Muscle layer of duodenum (tissue), 2 donors: ENCODE data around the gene CCDC97.

Experiments used
- H3K27ac ChIP-seq: one replicate; pipeline ENCODE4 v1.7.0; 2013; ENCODE audit warnings: mild to moderate bottlenecking, low read length
- H3K27me3 ChIP-seq: one replicate; pipeline ENCODE4 v1.7.0; 2013; ENCODE audit warnings: low read depth, mild to moderate bottlenecking, control low read depth, low read length
- H3K36me3 ChIP-seq, 2 donors: one replicate each; pipeline ENCODE4 v1.7.0; 2013; ENCODE audit warnings: low read length in 2 of 2, control low read depth in 1 of 2, mild to moderate bottlenecking in 1 of 2; ENCODE audit not compliant: insufficient read depth in 2 of 2, control insufficient read depth in 1 of 2
- H3K4me1 ChIP-seq, 2 donors: one replicate each; pipeline ENCODE4 v1.7.0; 2013; ENCODE audit warnings: low read length in 2 of 2, mild to moderate bottlenecking in 2 of 2, control low read depth in 1 of 2, moderate library complexity in 1 of 2; ENCODE audit not compliant: insufficient read depth in 2 of 2, control insufficient read depth in 1 of 2
- H3K4me3 ChIP-seq, 2 donors: one replicate each; pipeline ENCODE4 v1.7.0; 2013; ENCODE audit warnings: low read length in 2 of 2, low read depth in 1 of 2, mild to moderate bottlenecking in 1 of 2
- H3K9me3 ChIP-seq, 2 donors: one replicate each; pipeline ENCODE4 v1.7.0; 2013; ENCODE audit warnings: low read length in 2 of 2, control low read depth in 1 of 2, mild to moderate bottlenecking in 1 of 2; ENCODE audit not compliant: control insufficient read depth in 1 of 2
- donor health status: healthy.

Gene CCDC97

DNA sequence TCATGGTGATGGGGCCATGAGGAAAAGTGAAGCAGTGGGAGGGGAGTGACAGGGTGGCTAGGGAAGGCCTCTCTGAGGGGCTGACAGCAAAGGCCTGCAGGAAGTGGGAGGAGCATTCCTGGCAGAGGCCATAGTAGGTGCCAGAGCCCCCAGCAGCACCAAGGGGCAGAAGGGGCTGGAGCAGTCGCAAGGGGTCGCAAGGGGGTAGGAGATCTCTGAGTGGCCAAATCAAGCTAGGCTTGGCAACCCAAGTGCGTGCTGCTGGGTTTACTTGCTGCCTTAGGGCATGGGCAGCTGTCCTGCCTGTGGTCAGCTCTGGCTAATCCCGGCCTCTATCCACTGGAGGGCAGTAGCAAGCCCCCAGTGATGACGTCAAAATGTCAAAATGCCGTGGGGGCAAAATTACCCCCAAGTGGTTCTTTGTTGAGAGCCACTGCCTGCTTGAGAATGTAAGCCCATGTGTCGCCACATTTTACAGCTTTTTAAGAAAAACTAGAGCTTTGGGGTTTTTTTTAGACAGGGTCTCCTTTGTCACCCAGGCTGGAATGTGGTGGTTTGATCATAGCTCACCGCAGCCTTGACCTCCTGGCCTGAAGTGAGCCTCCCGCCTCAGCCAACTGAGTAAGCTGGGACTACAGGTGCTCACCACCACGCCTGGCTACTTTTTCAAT, 11.8 kb downstream of the CCDC97 start:
- Histone ChIP-seq H3K4me3 (no peak overlapping the region), H3K9me3 (no peaks in the 10 kb centered on the region), H3K4me1 (peaks cover 25 to 53% of the 10 kb centered on the region in 2 donors), H3K27ac (peak overlapping the region; percentile 67), H3K27me3 (no peaks in the 10 kb centered on the region), H3K36me3 (peaks cover 34 to 67% of the 10 kb centered on the region in 2 donors)

DNA sequence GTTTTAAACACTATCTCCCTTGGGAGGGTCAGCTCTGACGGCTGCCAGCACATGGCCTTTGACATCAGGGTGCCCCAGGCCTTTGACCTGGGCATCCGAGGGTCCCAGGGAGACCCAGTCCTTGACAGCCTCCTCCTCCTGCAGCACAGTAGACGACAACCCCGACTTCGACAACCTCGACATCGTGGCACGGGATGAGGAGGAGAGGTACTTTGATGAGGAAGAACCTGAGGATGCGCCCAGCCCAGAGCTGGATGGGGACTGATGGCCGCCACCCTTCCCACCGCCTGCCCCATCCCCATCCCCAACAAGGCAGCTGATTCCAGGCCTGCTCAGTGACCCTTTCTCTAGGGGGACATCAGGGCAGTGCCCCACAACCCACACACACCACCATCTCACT, 12.5 kb downstream of the CCDC97 start:
- Histone ChIP-seq H3K4me1 (peaks cover 25 to 53% of the 10 kb centered on the region in 2 donors), H3K36me3 (peaks cover 27 to 61% of the 10 kb centered on the region in 2 donors), H3K27ac (peak overlapping the region; percentile 67), H3K4me3 (no peak overlapping the region), H3K27me3 (no peaks in the 10 kb centered on the region), H3K9me3 (no peaks in the 10 kb centered on the region)

DNA sequence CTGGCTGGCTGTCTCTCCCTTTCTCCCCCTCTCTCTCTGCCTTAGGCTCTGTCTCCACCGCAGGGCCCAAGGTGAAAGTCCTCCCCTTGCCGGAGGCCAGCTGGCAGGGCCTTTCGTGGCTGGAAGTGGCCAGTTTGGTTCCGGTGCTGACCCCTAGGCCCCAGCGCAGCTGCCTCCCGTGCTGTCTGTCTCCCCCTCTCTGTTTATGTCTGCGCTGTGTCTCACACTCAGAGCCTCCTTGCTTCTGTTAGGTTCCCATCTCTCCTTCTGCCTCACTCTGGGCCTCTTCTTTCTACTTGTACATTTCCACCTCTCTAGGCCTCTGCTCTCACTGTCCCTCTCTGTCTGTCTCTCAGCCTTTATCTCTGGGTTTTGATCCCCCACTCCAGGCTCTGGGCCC, 13.1 kb downstream of the CCDC97 start:
- H3K27me3 ChIP-seq = no peaks in the 10 kb centered on the region
- H3K36me3 ChIP-seq = peaks cover 27 to 59% of the 10 kb centered on the region in 2 donors
- H3K27ac ChIP-seq = peak overlapping the region; percentile 67
- no peaks in the 10 kb centered on the region for H3K9me3 ChIP-seq
- peaks cover 27 to 54% of the 10 kb centered on the region in 2 donors for H3K4me1 ChIP-seq
- H3K4me3 ChIP-seq = no peak overlapping the region

DNA sequence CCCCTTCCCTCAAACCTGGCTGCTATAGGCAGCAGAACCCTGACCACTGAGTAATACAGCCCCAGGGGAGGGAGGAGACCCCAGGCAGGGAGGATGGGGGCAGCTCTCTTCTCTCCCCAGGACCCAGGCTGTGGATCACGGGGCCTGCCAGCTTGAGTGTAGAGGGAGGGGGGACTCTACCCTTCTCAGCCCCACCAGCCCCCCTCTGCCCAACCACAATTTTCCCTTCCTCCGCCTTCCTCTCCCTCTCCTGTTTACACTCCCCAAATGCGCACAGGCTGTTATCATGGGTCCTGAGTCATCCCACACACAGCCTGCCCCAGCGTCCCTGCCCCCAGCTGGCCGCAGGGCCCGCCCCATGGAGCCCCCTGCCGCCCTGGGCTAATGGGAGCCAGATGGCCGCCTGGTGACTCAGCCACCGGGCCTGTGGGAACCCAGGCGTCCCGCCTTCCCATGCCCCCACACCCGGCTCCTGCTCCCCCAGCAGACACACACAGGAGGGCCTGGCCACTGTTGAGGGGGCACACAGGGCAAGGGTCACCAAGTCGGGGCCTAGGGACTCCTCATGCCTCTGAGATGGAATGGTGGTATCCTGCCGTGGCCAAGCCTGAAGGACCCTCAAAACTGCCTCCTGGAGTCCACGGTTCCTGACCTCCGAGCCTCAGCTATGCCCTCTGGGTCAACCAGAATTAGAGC, 13.6 kb downstream of the CCDC97 start:
- Histone ChIP-seq H3K4me1 (peaks cover 30 to 60% of the 10 kb centered on the region in 2 donors), H3K27me3 (no peaks in the 10 kb centered on the region), H3K9me3 (no peaks in the 10 kb centered on the region), H3K27ac (peak overlapping the region; percentile 70), H3K36me3 (peaks cover 24 to 59% of the 10 kb centered on the region in 2 donors), H3K4me3 (no peak overlapping the region)

DNA sequence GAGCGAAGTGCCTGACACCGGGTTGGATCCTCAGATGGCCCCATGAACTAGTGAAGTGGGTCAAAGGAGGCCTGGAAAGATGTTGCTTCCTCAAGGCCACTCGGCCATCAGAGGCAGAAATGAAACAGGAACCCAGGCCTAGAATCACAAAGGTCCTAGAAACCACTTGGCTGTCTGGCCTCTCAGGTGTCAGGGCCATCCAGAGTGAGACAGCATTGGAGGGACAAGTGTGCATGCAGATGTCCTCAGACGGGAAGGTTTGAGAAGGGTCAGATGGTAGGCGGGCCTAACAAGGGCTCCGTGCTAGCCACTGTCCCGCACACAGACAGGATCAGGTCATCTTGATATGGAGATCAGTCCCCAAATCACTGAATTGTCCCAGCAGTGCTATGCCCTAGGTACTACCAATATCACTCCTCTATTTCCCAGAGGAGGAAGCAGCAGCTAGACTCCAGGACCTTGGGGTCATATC, 14.3 kb downstream of the CCDC97 start:
- peaks cover 17 to 58% of the 10 kb centered on the region in 2 donors for H3K36me3 ChIP-seq
- H3K4me3 ChIP-seq = peak overlapping the region in 1 of 2 donors; percentile 15
- no peaks in the 10 kb centered on the region for H3K27me3 ChIP-seq
- H3K27ac ChIP-seq = peak overlapping the region; percentile 70
- no peaks in the 10 kb centered on the region for H3K9me3 ChIP-seq
- H3K4me1 ChIP-seq = peaks cover 30 to 64% of the 10 kb centered on the region in 2 donors

DNA sequence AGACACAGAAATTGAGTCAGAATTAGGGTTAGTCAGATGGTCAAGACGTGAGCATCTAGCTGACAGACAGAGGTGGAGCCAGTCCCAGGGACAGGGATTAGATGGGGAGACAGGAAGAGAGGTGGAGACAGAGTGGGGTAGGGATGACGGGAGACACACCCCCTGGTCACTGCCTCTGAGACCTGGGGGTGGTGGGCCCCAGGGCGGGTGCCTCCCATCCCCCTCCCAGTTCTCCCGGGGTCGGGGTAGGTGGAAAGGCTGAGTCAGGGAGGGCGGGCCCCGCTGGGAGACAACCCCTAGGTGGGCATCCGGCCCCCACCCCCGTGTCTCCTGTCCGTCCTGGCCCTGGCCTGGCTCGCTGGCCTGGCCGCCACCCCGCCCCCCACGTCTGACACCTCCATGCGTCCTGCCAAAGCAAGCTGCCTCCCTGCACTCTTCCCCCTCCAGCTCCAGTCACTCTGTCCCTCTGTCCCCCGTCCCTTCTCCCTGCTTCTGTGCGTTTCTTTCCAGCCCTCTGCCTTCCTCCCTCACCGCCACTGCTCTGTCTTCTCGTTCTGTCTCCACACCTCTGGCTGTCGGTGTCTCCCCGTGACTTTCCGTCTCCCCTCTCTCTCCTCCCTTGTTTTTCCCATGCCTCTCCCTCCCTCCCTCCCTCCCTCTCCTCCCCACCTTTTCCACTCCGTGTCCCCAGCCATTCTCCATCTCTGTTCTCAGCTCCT, 15.1 kb downstream of the CCDC97 start:
- H3K4me1 ChIP-seq = peaks cover 30 to 64% of the 10 kb centered on the region in 2 donors
- H3K36me3 ChIP-seq = peaks cover 12 to 50% of the 10 kb centered on the region in 2 donors

DNA sequence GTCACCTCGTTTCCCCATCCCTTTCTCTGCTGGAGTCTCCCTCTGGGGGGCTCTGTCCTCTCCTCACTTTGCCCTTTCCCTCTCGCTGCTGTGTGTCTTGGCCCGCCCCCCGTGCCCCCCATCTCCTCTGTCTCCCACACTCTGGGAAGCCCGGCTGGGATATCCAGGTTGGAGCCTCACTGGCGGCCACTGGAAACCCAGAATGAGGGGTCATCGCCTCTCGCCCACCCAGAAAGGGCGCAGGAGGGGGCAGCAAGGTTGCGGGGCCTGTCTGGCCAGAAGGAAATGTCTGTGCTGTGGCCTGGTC, 15.6 kb downstream of the CCDC97 start:
- Histone ChIP-seq H3K4me3 (peak overlapping the region; percentile 7 to 32), H3K36me3 (peaks cover 9 to 48% of the 10 kb centered on the region in 2 donors)

More for the DNA sequence above, 15.1 kb downstream of the CCDC97 start:
- Histone ChIP-seq H3K4me3 (peak overlapping the region; percentile 7 to 32), H3K27ac (peak overlapping the region; percentile 70), H3K9me3 (no peaks in the 10 kb centered on the region), H3K27me3 (no peaks in the 10 kb centered on the region)

DNA sequence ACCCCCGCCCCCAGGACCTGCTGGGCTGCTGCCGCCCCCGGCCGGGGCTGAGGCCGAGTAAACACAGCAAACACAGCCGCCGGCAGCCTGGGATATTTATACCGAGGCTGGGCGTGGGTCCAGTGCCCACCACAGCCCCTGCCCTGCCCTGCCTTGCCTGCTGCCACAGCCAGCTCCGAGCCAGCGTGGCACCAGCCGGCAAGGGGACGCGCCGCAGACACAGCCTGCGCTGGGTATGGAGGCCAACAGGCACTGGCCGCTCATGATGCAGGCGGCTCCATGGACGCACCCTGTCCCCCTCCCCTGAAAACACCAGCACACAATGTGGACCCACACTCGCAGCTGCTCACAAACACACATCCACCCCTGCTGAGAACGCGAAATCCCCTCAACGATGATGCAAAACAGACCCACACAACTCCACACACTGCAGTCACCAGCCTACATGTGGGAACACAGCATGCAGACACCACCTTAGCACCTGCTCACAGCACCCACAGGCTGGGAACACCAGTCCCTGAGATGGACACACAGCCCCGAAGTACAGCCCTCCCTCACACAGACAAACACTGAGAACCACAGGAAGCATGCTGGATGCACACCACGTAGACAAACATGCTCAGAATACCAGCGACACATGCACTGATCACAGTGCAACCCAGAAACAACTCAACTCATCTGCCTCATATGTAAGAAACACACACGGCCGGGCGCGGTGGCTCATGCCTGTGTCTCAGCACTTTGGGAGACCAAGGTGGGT, 16.2 kb downstream of the CCDC97 start:
- Histone ChIP-seq H3K4me1 (peaks cover 30 to 62% of the 10 kb centered on the region in 2 donors), H3K9me3 (no peaks in the 10 kb centered on the region), H3K36me3 (peaks cover 4 to 46% of the 10 kb centered on the region in 2 donors), H3K27me3 (no peaks in the 10 kb centered on the region), H3K4me3 (peak overlapping the region in 1 of 2 donors; percentile 32), H3K27ac (no peak overlapping the region)

More for the DNA sequence above, 15.6 kb downstream of the CCDC97 start:
- H3K27me3 ChIP-seq = no peaks in the 10 kb centered on the region
- no peak overlapping the region for H3K27ac ChIP-seq
- peaks cover 30 to 64% of the 10 kb centered on the region in 2 donors for H3K4me1 ChIP-seq
- H3K9me3 ChIP-seq = no peaks in the 10 kb centered on the region

DNA sequence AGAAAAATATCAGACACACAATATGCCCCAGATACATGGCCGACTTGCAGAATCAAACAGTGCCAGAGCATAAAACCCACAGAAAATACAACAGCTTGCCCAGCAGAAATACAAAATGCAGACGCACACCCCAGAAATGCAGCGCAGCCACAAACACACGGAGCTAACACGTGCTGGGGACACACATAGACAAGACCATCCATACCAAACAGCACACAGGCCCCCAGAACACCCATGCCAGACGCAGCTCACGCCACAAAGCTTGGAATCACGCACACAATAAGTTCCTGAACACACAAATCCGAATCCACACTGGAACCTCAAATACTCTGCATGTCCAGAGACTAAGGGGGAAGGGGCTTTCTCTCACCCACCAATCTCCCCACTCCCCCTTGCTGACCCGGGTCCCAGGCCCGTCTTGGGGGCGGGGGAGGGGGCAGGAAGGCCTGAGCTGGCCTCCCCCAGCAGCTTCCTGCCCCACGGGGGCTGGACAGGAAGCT, 17.2 kb downstream of the CCDC97 start:
- peak overlapping the region; percentile 28 to 50 for H3K4me3 ChIP-seq

DNA sequence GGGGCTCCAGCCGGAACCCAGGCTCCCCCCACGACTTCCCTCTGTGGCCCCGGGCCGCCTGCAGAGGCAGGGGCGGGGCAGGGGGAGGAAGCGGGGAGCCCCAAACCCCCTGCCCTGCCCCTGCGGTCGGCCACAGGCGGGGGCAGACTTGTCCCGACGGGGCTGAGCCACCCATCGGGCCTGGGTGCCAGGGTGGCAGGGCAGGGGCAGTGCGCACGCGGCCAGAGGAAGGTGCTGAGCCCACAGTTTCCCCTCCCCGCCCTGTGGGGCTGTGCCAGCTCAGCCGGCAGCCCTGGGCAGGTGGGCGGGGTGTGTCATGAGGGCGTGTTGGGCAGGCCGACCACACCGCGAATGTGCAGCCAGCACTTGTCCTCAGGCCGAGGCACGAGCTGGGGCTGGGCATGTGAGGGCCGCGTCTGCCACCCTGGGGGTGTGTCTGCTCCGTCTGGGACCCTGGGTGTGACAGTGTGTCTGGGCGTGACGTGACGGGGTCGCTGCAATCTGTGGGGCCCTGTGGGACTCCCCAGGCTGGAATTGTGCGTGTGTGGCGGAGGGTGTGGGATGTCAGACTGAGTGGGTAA, 17.7 kb downstream of the CCDC97 start:
- H3K9me3 ChIP-seq = no peaks in the 10 kb centered on the region
- peaks cover 4 to 50% of the 10 kb centered on the region in 2 donors for H3K36me3 ChIP-seq
- H3K4me1 ChIP-seq = peaks cover 29 to 47% of the 10 kb centered on the region in 2 donors
- no peaks in the 10 kb centered on the region for H3K27me3 ChIP-seq
- peak overlapping the region; percentile 28 to 50 for H3K4me3 ChIP-seq
- peak overlapping the region; percentile 51 for H3K27ac ChIP-seq

More for the DNA sequence above, 17.2 kb downstream of the CCDC97 start:
- H3K9me3 ChIP-seq = no peaks in the 10 kb centered on the region
- H3K27me3 ChIP-seq = no peaks in the 10 kb centered on the region
- H3K4me1 ChIP-seq = peaks cover 30 to 52% of the 10 kb centered on the region in 2 donors
- peaks cover 7 to 50% of the 10 kb centered on the region in 2 donors for H3K36me3 ChIP-seq
- peak overlapping the region; percentile 51 for H3K27ac ChIP-seq
